B cell (primary cell): Measurements from ENCODE around the gene MYH3.

Experiments used
- EZH2 ChIP-seq: IDR thresholded peaks from 2 replicates; pipeline ENCODE4 v1.6.1; 2012; ENCODE audit warnings: borderline replicate concordance, low read depth, mild to moderate bottlenecking, moderate library complexity, low read length; ENCODE audit not compliant: insufficient read depth, poor library complexity, severe bottlenecking
- TF ChIP-seq, protein P1 (sequence below): fragments of 200-600 bp; IDR thresholded peaks from one replicate; pipeline ENCODE4 v1.8.0; 2022; ENCODE audit warnings: antibody characterized with exemption, mild to moderate bottlenecking

DNA sequence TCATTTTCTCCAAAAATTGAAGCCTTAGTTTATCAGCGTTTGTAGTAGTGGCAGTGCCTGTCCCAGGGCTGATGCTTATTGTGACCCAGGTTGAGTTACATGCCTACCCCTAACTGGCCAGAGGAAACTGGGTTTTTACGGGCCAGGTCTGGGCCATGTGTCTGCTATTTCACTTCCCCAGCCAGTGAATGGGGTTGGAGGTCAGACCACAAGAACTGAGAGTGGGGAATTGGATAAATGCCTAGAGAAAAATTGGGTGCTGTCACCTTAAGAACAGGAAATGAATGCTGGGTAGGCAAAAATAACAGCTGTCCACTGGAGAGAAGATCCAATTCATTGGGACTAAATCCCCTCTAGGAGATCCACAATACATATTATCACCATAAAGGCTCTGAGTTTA lies 45.5 kb upstream of the MYH3 start:
- TF ChIP-seq, protein P1, sequence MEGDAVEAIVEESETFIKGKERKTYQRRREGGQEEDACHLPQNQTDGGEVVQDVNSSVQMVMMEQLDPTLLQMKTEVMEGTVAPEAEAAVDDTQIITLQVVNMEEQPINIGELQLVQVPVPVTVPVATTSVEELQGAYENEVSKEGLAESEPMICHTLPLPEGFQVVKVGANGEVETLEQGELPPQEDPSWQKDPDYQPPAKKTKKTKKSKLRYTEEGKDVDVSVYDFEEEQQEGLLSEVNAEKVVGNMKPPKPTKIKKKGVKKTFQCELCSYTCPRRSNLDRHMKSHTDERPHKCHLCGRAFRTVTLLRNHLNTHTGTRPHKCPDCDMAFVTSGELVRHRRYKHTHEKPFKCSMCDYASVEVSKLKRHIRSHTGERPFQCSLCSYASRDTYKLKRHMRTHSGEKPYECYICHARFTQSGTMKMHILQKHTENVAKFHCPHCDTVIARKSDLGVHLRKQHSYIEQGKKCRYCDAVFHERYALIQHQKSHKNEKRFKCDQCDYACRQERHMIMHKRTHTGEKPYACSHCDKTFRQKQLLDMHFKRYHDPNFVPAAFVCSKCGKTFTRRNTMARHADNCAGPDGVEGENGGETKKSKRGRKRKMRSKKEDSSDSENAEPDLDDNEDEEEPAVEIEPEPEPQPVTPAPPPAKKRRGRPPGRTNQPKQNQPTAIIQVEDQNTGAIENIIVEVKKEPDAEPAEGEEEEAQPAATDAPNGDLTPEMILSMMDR, result no peak
- TF ChIP-seq EZH2, result no peak
